Mononuclear cell (primary cell): ENCODE measurements around the gene FRS2. TPM values are rescaled to one million over a fixed set of nuclear protein-coding genes. Genes with fewer than 3 reads are reported as not detected.

Experiments
- H3K27me3 ChIP-seq: 2 replicates; pipeline ENCODE4 v1.6.0; 2011; ENCODE audit warnings: low read length, control low read depth; ENCODE audit not compliant: insufficient read depth
- H3K4me1 ChIP-seq: 2 replicates; pipeline ENCODE4 v1.5.1; 2011; ENCODE audit warnings: mild to moderate bottlenecking, low read length, control low read depth; ENCODE audit not compliant: insufficient read depth
- H3K4me3 ChIP-seq: 2 replicates; pipeline ENCODE4 v1.5.1; 2011; ENCODE audit warnings: mild to moderate bottlenecking, low read length, moderate library complexity
- H3K9me3 ChIP-seq: 2 replicates; pipeline ENCODE4 v1.5.1; 2011; ENCODE audit warnings: low read depth, mild to moderate bottlenecking, control low read depth, low read length
- total RNA-seq: library from RNA; depleted of rRNA; stranded (reverse); fragments of >200 nt; gene quantifications from one replicate; pipeline ENCODE4 v1.2.3, GENCODE V29; 2012

The FRS2 gene
- total RNA-seq, 1 donor: 82.3 TPM

GRCh38 chr12:69555461-69555860 lies 85.3 kb downstream of the FRS2 start:
- no peaks in the 10 kb centered on the region for H3K27me3 ChIP-seq
- H3K9me3 ChIP-seq: no peaks in the 10 kb centered on the region
- no peak overlapping the region for H3K4me3 ChIP-seq
- no peaks in the 10 kb centered on the region for H3K4me1 ChIP-seq

- no peaks in the 10 kb centered on the region for H3K9me3 ChIP-seq
- H3K4me3 ChIP-seq: no peak overlapping the region
- no peaks in the 10 kb centered on the region for H3K27me3 ChIP-seq
- no peaks in the 10 kb centered on the region for H3K4me1 ChIP-seq
These were observed 86.2 kb downstream of the FRS2 start for GRCh38 chr12:69556383-69556782.

- Histone ChIP-seq H3K4me1 (no peaks in the 10 kb centered on the region), H3K4me3 (no peak overlapping the region), H3K27me3 (no peaks in the 10 kb centered on the region), H3K9me3 (no peaks in the 10 kb centered on the region)
These were observed 93.1 kb downstream of the FRS2 start for GRCh38 chr12:69563166-69563762.

GRCh38 chr12:69566603-69567002 lies 96.4 kb downstream of the FRS2 start:
- no peak overlapping the region for H3K4me3 ChIP-seq
- no peaks in the 10 kb centered on the region for H3K27me3 ChIP-seq
- no peaks in the 10 kb centered on the region for H3K9me3 ChIP-seq
- no peaks in the 10 kb centered on the region for H3K4me1 ChIP-seq

- no peaks in the 10 kb centered on the region for H3K9me3 ChIP-seq
- H3K27me3 ChIP-seq: no peaks in the 10 kb centered on the region
These were observed 99.0 kb downstream of the FRS2 start for GRCh38 chr12:69569236-69569635.

GRCh38 chr12:69570000-69570516 lies 99.9 kb downstream of the FRS2 start:
- no peaks in the 10 kb centered on the region for H3K9me3 ChIP-seq
- no peaks in the 10 kb centered on the region for H3K4me1 ChIP-seq
- no peaks in the 10 kb centered on the region for H3K27me3 ChIP-seq
- H3K4me3 ChIP-seq: no peak overlapping the region

More at GRCh38 chr12:69569236-69569635, 99.0 kb downstream of the FRS2 start:
- Histone ChIP-seq H3K4me3 (no peak overlapping the region), H3K4me1 (no peaks in the 10 kb centered on the region)

GRCh38 chr12:69570545-69571399 lies 100.6 kb downstream of the FRS2 start:
- H3K9me3 ChIP-seq: no peaks in the 10 kb centered on the region

GRCh38 chr12:69575346-69575745 lies 105.2 kb downstream of the FRS2 start:
- no peaks in the 10 kb centered on the region for H3K9me3 ChIP-seq
- no peak overlapping the region for H3K4me3 ChIP-seq
- H3K4me1 ChIP-seq: no peaks in the 10 kb centered on the region
- H3K27me3 ChIP-seq: no peaks in the 10 kb centered on the region

More at GRCh38 chr12:69570545-69571399, 100.6 kb downstream of the FRS2 start:
- Histone ChIP-seq H3K27me3 (no peaks in the 10 kb centered on the region), H3K4me3 (no peak overlapping the region), H3K4me1 (no peaks in the 10 kb centered on the region)

GRCh38 chr12:69578283-69578682 lies 108.1 kb downstream of the FRS2 start:
- no peaks in the 10 kb centered on the region for H3K4me1 ChIP-seq
- H3K9me3 ChIP-seq: no peaks in the 10 kb centered on the region
- no peak overlapping the region for H3K4me3 ChIP-seq
- no peaks in the 10 kb centered on the region for H3K27me3 ChIP-seq

- Histone ChIP-seq H3K27me3 (no peaks in the 10 kb centered on the region), H3K4me1 (no peaks in the 10 kb centered on the region), H3K9me3 (no peaks in the 10 kb centered on the region), H3K4me3 (no peak overlapping the region)
These were observed 108.8 kb downstream of the FRS2 start for GRCh38 chr12:69579029-69579428.

GRCh38 chr12:69580074-69580473 lies 109.9 kb downstream of the FRS2 start:
- Histone ChIP-seq H3K4me3 (no peak overlapping the region), H3K27me3 (no peaks in the 10 kb centered on the region), H3K9me3 (no peaks in the 10 kb centered on the region), H3K4me1 (peaks cover 3% of the 10 kb centered on the region)

- peaks cover 12% of the 10 kb centered on the region for H3K4me1 ChIP-seq
- no peaks in the 10 kb centered on the region for H3K27me3 ChIP-seq
- no peaks in the 10 kb centered on the region for H3K9me3 ChIP-seq
- no peak overlapping the region for H3K4me3 ChIP-seq
These were observed 113.0 kb downstream of the FRS2 start for GRCh38 chr12:69583203-69583602.

GRCh38 chr12:69585189-69586062 lies 115.2 kb downstream of the FRS2 start, which contains the start of gene CCT2:
Gene CCT2 (plus strand): TSS chr12:69585459. CDS start chr12:69585522, 63 bp downstream.
- no peaks in the 10 kb centered on the region for H3K27me3 ChIP-seq
- peak within 1 kb of the TSS; percentile 97 for H3K4me3 ChIP-seq
- no peaks in the 10 kb centered on the region for H3K9me3 ChIP-seq
- H3K4me1 ChIP-seq: peaks cover 12% of the 10 kb centered on the region

- H3K4me1 ChIP-seq: peaks cover 12% of the 10 kb centered on the region
- no peaks in the 10 kb centered on the region for H3K9me3 ChIP-seq
- no peak overlapping the region for H3K4me3 ChIP-seq
- no peaks in the 10 kb centered on the region for H3K27me3 ChIP-seq
These were observed 118.3 kb downstream of the FRS2 start for GRCh38 chr12:69588527-69588926.

GRCh38 chr12:69589082-69589481 lies 118.9 kb downstream of the FRS2 start:
- no peaks in the 10 kb centered on the region for H3K9me3 ChIP-seq
- no peak overlapping the region for H3K4me3 ChIP-seq

More at GRCh38 chr12:69589082-69589481, 118.9 kb downstream of the FRS2 start:
- no peaks in the 10 kb centered on the region for H3K27me3 ChIP-seq
- peaks cover 12% of the 10 kb centered on the region for H3K4me1 ChIP-seq
